ENCODE results near the gene ESRRA.

DNA sequence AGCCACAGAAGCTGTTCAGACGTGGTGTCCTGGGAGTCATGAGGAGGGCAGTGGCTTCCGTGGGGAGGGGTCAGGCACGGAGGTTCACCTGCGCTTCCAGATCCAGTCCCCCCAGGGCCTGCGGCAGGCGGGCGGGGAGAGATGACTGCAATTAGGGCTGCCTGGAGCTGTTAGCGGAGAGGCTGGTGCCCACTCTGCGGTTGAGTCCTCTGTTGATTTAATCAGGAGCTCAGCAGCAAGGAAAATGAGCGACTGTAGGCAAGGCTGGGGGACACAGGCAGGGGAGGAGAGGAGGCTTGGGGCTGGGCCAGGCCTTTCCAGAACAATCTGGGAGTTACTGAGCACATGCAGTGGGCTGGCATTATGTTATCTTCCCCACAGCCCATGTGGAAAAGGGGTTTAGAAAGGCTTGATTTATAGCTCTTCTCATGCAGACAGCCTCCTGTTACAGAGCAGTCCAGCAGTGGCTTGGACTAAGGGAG lies 40.9 kb upstream of the ESRRA start:
- TF ChIP-seq RAD21 (IDR thresholded peaks at IDR 0.05; ENCODE audit: low read length), result no peak
- no peak for TF ChIP-seq CEBPB (IDR thresholded peaks at IDR 0.05; ENCODE audit: low read depth, low read length)
- TF ChIP-seq, protein P1, sequence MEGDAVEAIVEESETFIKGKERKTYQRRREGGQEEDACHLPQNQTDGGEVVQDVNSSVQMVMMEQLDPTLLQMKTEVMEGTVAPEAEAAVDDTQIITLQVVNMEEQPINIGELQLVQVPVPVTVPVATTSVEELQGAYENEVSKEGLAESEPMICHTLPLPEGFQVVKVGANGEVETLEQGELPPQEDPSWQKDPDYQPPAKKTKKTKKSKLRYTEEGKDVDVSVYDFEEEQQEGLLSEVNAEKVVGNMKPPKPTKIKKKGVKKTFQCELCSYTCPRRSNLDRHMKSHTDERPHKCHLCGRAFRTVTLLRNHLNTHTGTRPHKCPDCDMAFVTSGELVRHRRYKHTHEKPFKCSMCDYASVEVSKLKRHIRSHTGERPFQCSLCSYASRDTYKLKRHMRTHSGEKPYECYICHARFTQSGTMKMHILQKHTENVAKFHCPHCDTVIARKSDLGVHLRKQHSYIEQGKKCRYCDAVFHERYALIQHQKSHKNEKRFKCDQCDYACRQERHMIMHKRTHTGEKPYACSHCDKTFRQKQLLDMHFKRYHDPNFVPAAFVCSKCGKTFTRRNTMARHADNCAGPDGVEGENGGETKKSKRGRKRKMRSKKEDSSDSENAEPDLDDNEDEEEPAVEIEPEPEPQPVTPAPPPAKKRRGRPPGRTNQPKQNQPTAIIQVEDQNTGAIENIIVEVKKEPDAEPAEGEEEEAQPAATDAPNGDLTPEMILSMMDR (conservative IDR thresholded peaks at IDR 0.05; ENCODE audit: low read depth, low read length), result no peak
- no peak for TF ChIP-seq POLR2A (IDR thresholded peaks at IDR 0.05; ENCODE audit: low read depth, low read length)

Measured in IMR-90 (cell line).